HG02852 (cell line): ENCODE data around the gene MYOM1.
"Not testable (repeated sequence)": the region's sequence is repeated elsewhere in the genome, so short reads cannot be mapped to it uniquely, and the experiment has no call there.

Experiments
- ATAC-seq: cut with Tn5 transposase; IDR thresholded peaks from one replicate; pipeline ENCODE4 v1.9.1; 2021; ENCODE audit warnings: mild to moderate bottlenecking, moderate library complexity; ENCODE audit not compliant: unreplicated experiment

MYOM1 gene

DNA sequence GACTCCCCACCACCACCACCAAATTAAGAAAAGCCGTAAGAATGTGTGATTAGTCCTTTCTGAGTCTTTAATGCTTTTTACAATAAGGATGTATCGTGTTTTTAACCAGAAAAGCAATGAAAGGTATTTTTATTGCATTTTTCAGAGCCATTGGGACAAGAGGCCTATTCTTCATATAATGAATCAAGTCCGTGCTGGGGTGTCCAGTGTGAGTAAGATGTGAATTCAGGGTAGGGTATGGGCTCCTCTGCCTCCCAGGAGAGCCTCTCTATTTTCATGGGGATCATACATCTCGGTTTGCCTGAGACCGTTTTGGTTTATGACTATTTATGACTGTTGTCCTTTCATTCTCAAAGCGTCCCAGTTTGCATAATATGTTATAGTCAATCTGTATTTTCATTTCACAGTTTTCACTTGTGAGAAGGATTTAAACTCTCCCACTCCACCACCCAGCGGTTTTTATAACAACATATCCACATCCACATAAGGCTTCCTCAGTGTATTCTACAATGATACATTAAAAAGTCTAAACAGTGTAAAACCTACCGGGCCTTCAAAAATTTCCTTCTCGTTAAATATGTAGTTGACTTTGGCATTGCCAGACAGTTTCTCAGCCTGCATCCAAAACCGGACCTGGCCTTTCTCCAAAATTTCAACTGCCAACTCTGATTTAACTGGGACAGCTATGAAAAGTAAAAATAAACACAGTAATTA lies 126.0 kb downstream of the MYOM1 start:
- no peak for ATAC-seq

DNA sequence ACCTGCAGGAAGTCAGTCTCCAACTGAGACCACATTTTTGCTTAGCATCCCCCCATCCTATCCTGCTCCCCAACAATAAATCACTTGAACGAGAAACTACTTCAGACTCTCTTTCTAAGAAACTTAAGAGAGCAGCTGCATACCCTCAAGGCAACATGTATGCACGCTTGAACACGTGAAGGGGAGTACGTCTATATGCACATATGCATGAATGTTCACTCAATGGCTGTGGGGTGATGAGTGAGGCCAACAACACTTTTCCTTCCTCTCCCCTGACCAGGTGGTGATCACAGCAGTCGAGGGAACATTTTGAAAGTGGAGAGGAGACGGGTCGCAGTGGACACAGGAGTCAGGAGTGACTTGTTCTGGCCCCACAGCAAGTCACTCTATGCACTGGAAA lies 127.0 kb downstream of the MYOM1 start:
- no peak for ATAC-seq

DNA sequence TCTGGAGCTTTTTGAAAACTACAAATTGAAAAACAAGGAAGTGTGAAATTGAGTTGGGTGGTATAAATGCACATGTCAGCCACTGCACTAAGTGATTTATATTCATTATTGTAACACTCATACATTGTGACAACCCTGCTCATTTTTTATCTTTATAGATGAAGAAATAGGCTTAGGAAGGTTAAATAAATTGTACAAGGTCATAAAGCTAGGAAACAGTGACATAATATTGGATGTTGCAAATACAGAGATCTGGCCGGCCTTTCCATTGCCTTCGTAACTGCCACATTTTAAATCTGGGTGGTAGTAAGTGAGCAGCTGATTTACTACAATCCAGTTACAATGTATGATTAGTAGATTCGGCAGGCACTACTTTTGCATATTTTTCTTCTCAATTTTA lies 130.2 kb downstream of the MYOM1 start:
- ATAC-seq, result no peak

DNA sequence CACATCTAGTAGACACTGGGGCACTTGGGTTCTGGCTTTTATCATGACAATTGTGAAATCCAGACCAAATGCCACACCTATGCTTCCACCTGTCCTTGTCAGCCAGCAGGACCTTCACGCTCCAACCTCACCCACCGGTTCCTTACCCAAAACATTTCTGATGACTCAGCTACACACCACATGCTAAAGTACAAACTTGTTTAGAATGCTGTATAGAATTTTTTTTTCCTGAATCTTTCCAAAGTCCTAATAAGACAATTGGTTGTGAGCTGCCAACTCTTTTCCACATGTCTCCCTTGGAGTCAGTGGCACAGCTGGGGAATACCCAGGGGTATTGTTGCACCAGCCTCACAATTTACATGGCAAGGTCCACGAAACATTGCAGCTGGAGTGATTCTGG lies 131.3 kb downstream of the MYOM1 start:
- no peak for ATAC-seq

DNA sequence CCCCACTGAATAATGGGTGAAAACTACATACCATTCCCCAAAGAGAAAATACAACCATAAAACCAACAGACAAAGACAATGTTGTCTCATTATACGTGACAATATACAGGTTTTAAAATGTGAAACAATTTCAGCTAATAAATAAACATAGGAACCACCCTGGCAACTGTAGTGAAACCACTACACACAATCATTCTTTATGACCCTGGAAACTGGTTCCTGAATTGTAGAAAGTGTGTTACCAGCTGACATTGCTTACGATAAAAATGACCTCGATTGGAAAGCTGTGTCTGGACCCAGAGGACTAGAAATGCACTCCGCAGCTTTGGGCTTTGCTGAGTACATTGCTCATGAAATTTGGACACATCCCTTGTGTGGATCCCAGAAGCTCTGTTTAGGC lies 132.9 kb downstream of the MYOM1 start:
- ATAC-seq, result no peak

DNA sequence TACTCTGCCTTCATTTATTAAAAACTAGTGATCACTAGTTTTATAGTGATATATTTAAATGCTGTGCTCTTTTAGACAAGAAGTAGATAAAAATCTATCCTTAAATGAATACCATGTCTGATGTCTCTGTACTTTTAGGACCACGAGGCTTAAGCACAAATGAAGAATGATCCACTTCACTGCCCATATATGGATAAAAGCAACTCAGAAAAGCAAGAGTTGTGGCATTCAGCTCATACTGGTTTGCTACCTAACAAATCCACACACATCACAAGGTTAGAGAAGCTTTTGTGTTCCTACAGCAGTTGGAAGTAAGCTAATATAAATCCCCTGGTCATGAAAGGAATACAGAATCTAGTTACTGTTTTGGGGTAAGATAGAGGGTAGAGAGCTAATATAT lies 134.2 kb downstream of the MYOM1 start:
- ATAC-seq, result no peak

DNA sequence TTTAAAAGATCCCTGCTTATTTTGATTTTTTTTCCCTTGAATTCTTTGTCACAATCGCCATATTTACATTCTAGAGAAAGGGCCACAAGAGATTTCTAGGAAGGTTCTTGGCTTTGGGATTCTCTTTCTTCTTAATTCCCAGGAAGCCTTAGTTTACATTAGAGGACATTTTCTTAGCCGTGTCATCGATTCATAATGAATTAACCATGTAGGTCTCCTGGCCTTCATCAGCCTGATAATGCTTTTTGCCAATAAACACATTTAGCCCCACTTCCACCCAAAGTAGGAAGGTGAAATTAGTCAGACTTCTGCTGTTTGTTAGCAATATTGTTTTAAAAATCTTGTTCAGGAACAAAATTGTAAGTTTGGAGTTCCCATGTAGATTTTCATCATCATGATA lies 135.6 kb downstream of the MYOM1 start:
- ATAC-seq, result no peak

DNA sequence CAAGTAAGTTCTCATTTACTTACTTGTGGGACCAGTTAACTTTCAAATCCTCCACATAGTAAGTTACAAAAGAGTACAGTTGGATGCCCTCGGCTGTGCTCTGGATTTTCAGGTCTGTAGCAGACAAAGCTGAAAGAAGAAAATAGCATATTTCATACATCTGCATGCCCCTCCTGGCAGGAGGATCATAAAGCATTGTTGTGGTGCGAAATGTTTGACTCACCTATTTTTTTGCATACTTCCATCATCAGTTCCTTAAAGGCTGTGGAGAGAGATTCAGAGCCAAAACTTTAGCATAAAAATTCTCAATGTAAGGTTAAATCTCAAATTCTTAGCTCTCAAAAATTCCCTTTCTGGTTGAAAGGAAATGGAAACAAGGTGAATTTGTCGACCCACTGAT lies 136.0 kb downstream of the MYOM1 start:
- ATAC-seq, result no peak

DNA sequence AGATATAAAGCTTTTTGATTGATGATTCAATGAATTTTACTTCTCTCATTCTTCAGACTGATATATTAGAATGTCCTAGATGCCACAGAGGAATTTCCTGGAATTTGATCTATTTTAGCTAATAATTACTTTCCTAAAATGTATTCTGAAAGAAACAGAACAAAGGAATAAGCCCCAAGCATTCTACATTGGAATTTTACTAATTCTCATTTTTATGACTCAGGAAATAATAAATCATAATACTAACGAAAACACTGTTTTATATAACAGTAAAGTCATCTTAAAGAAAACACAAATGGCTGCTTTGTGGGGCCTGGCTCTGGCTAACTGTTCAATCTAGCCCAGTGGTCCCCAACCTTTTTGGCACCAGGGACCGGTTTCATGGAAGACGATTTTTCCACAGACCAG lies 138.2 kb downstream of the MYOM1 start:
- ATAC-seq, result no peak

DNA sequence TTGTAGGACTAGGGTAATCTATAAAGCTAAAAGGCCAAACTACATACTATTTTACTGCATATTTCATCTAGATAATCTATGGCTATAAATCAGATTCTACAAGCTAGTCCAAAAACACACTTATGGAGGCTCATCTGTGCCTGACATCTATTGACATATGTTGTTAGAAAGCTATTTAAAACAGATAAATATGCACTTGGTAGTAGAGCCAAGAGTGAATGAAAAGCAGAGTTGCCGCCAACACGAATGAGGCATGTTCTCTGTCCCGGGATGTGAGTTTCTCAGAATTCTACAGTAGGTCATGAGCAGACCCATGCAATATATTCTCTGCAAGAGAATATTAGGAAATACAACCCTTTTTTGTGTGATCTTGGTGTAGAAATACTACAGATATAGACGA lies 140.1 kb downstream of the MYOM1 start:
- no peak for ATAC-seq

DNA sequence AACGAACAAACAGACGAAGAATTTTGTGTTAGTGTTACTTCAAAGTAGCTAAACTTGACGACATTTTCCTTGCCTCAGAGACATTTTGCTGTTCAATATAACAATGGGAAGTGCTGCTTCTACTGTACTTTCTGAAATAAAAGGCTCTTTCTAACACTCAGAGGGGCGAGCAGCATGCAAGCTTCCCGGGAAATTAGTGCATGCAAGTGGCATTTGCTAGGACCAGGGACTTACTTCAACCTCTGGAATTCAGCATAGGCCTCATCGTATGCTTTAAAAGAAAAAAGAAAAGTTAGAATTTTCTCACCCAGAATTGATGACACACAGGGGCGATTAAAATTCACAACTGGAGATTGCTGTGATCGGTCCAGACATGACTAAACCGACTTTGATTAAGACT lies 144.3 kb downstream of the MYOM1 start:
- no peak for ATAC-seq

DNA sequence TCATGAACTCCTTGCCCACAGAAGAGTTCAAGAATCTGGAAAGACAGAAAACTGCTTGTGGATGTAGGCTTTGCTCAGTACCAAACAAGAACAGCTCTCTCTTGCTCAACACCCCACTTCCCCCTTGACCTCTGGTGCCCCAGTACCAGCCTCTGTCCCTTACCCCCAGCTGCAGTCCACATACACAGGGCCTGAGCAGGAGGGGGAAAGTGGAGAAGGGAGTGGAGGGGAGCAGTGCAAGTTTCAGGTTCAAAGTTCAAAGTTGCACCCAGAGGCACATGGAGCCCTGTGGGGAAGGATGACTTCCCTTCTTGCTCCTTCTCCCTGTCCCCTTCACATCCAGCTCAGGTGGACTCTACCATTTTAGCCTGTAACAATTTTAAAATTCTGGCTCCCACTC lies 145.7 kb downstream of the MYOM1 start:
- ATAC-seq, result no peak

DNA sequence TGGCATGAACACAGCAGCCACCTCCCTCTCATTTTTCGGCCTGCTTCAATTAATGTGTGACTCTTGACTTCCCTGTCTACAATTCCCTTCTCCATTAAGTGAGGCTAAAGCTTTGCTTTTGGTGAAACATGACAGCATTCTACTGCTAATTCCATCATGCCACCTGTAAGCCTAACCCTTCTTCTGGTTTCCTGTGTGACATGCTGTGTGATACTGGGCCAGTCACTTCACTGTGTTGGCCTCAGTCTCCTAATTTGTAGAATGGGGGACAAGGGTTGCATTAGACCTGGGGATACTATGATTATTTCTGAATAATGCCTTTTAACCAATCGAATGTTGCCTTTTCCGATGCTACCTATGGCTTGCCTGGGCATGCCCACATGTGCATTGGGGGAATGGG lies 146.4 kb downstream of the MYOM1 start:
- not testable (repeated sequence) for ATAC-seq

DNA sequence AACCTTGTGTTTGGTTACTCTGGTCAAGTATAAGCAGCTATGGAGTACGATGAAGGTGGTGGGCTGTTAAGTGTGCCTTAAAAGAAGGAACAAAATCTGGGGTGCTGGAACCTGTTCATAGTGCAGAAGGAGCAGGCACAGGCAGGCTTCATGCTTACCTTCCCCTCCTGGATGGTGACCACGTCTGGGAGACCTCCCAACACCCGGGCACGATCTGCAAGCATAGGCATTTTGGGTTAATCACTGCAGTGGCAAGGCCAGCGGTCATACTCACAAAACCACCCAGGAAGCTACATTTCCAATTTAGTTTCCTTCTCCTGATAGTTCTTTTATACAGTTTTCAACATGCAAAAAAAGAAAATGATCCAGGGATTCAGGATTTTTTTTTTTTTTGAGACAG lies 148.1 kb downstream of the MYOM1 start:
- no peak for ATAC-seq

DNA sequence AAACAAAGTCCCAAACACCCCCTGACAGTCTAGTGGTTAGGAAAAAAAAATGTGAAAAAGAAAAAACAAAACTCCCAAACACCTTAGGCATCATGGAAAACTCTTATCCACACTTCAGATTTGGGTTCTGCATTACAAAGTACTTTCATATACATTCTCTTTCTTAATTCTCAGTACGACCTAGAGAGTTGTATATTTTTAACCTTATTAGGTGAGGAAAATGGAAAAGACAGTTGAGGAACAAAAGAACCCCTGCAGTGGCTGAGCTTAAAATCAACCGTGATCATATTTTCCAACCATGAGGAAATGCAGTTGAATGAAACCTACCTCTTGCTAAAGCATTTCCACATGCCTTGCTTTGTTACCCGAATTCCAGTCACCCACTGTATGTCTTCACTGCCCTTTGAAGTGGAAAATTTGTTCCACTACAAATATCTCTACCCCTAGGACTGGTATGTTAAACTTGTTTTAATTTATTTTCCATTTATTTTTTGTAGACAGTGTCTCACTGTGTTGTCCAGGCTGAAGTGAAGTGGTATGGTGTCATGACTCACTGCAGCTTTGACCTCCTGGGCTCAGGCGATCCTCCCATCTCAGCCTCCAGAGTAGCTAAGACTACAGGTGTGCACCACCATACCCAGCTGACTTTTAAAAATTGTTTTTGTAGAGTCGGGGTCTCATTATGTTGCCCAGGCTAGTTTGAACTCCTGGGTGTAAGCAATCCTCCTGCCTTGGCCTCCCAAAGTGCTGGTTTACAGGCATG lies 149.9 kb downstream of the MYOM1 start:
- no peak for ATAC-seq

DNA sequence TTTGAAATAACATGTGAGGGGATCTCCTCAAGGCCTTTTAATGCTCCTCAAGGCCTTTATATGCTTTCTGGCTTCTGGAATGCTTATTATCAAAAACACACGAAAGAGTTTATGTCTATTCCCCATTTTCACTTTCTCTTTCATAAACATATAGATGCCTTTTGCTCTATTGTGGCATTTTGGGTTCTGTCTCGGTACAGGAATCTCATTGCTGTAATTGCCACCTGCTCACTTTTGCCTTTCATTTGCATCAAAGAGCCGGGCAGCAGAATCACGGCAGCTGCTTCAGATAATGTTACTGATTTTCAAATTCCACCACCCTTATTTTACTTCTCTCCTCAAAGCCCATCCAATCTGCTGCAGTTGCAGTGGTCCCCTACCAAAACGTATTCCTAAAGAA lies 152.0 kb downstream of the MYOM1 start:
- ATAC-seq, result no peak

DNA sequence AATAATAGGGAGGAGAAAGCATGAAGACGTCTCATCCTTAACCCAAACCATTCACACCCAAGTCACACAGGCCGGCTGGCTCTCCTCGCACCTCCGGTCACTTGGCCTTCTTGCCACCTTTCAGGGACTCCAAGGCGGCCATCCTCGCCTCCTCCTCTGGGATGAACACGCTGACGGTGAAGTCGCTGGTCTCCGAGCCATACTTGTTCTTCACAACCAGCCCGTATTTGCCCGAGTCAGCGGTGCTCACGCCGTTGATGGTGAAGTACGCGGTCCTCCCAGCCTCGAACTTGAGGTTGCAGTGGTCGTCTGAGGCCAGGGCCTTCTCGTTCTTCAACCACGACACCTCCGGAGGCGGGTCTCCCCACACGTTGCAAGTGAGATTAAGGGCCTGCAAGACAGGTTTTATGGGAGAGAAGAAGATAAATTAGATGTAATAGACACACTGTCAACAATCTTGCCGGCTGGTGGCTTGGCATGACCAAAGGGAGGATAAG lies 152.6 kb downstream of the MYOM1 start:
- ATAC-seq, result no peak

DNA sequence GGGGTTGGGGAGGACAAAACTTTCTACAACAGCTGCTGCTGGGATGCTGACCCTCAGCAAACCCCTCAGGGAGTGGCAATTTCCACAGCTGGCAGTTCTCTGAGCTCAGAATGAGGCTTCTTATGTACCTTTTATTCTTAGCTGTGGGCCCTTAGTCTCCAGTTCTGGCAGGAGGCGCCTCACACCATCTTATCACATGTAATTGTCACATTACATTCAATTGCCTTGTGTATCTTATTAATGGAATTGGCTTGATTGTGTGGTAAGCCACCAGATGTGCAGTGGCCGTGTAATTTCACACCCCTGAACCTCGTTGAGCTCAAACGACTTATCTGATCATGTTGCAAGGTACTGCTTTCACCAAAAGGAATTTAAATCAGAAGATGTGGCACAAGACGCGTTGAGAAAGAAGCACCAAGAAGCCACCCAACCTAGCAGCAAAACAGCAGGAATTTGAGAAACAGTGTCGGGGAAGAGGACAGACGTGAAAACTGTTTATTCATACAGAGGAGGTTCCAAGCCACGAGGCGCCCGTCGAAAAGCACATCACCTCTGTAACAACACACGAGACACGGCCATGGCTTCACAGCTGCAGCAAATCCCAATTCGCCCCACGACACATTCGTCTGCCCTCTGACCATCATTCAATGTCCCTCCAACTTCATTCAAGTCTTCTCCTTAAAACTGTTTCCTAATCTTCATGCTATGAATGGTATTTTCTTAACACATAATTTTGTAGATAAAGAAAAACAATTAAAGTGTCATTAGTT lies 153.2 kb downstream of the MYOM1 start:
- ATAC-seq, result no peak

DNA sequence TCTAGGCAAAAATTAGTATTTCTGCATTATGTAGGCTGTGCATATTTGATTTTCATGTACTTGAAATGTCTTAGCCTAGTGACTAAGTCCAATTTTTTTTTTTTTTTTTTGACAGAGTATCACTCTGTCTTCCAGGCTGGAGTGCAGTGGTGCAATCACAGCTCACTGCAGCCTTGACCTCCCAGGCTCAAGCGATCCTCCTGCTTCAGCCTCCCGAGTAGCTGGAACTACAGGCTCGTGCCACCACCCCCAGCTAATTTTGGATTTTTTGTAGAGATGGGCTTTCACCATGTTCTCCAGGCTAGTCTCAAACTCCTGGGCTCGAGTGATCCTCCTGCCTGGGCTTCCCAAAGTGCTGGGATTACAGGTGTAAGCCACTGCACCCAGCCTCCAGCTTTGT lies 156.0 kb downstream of the MYOM1 start:
- not testable (repeated sequence) for ATAC-seq

DNA sequence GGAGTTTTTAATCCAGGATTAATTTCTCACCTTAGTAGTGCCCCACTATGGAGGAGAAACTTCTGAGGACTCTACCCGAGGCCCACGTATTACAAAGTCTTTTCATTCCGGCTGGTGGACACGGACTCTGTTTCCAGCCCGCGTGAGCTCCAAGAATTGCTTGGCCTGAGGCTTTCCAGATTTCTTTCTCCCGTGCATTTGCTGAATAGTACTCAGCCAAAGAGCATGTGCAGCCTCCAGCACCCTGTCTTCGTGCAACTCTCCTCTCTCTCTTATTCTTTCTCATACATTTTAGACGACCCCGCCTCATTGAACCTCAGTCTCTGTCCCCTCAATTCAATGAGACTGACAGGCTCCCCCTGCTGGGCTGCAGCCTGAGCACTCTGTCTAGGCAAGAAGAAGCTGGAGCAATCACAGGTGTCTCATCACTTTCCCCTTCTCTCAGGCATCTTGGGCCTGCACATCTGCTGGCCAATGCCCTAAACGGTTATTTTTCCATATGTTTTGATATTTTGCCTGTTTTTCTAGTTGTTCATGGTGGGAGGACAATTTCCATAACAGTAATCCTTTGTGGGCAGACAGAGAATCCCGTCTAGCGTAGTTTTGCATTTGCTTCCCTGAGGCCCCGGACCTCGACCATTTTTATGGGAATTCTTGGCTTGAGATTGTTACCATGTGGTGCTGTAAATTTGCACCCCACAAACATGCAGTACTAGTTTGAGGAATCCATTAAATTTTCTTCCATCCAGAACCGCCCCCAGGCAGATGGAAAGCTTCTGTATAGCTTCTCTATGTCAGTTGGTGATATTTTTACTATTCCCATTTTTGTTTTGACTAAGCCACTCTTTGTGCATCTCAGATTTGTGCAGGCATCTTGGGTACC lies 156.7 kb downstream of the MYOM1 start:
- no peak for ATAC-seq
